Cerebellar cortex (tissue), 1 donor: ENCODE results near the gene FBLN7.
A peak's percentile ranks its signal among the peaks of the same experiment; 100 is the strongest.
"Not testable (repeated sequence)": the region's sequence is repeated elsewhere in the genome, so short reads cannot be mapped to it uniquely, and the experiment has no call there.

Source experiments
- DNase-seq: peaks from one replicate; pipeline ENCODE4 v3.0.0-alpha.2; 2015; ENCODE audit warnings: low spot score

FBLN7 gene, protein sequence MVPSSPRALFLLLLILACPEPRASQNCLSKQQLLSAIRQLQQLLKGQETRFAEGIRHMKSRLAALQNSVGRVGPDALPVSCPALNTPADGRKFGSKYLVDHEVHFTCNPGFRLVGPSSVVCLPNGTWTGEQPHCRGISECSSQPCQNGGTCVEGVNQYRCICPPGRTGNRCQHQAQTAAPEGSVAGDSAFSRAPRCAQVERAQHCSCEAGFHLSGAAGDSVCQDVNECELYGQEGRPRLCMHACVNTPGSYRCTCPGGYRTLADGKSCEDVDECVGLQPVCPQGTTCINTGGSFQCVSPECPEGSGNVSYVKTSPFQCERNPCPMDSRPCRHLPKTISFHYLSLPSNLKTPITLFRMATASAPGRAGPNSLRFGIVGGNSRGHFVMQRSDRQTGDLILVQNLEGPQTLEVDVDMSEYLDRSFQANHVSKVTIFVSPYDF

GRCh38 chr2:112138159-112139032 is at the start of gene FBLN7:
TSS of gene FBLN7 (plus strand) at chr2:112138385. CDS start at chr2:112138656, 271 bp downstream.
- DNase-seq: peak; percentile 12

- no peak for DNase-seq
These were observed 48.8 kb upstream of the FBLN7 start for GRCh38 chr2:112089375-112089774.

- DNase-seq: no peak
These were observed 45.7 kb upstream of the FBLN7 start for GRCh38 chr2:112092286-112093041.

DNA sequence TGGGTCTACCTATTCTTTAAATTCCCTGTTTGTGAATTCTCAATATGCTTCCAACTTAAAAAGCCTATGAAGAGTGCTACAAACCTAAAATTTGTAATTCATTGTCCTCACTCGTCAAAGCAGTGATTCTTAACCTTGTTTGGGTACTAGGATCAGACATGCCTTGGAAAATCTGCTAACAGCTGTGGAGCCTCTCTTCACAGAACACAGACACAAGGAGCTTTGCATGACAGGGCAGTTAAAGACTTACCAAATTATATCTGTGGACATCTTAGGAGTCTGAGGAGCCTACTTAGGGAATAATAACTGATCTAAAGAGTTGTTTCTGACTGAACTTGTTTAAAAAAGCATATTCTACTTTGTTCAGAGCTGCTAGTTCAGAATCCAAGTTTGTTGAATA is 45.0 kb upstream of the FBLN7 start:
- DNase-seq: no peak

DNA sequence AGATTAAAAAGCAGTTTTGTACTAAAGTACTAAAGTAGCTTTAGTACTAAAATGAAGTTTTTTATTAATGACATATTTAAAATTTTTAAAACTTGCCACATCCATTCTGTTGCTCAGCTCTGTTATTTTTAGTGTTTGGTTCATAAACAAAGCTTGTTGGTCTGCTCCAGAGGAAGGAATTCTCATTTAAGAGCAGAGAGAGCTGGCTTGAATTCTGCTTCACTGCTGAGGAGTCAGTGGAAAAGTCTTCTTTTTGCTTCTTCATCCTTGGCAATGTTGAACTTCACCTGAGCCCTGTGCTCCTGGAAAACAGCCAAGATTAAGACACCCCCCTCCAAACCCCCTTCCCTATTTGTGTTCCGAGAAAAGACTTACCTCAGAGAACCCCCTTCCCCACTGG is 42.5 kb upstream of the FBLN7 start:
- DNase-seq: no peak

GRCh38 chr2:112096098-112096497 is 42.1 kb upstream of the FBLN7 start:
- no peak for DNase-seq

GRCh38 chr2:112108178-112108832 is 29.9 kb upstream of the FBLN7 start:
- DNase-seq: no peak

DNA sequence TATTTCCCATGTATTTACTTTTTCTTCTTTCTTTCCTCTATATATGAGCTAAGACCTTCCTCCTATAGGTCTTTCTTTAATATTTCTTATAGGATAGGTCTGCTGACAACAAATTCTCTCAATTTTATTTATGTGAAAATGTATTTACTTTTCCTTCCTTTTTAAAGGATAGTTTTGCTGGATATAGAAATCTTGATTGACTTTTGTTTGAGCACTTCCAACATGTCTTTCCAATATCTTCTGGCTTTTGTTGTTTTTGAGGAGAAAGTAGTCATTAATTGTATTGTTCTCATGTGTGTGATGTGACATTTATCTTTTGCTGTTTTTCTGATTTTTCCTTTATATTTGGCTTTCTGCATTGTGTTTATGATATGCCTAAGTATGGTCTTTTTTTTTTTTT is 28.9 kb upstream of the FBLN7 start:
- DNase-seq: no peak

GRCh38 chr2:112110966-112111365 is 27.2 kb upstream of the FBLN7 start:
- DNase-seq: no peak

- DNase-seq: not testable (repeated sequence)
These were observed 24.8 kb upstream of the FBLN7 start for GRCh38 chr2:112113354-112113753.

- no peak for DNase-seq
These were observed 20.0 kb upstream of the FBLN7 start for GRCh38 chr2:112118148-112118547.

- DNase-seq: peak; percentile 64
These were observed 16.4 kb upstream of the FBLN7 start for GRCh38 chr2:112121682-112122254.

DNA sequence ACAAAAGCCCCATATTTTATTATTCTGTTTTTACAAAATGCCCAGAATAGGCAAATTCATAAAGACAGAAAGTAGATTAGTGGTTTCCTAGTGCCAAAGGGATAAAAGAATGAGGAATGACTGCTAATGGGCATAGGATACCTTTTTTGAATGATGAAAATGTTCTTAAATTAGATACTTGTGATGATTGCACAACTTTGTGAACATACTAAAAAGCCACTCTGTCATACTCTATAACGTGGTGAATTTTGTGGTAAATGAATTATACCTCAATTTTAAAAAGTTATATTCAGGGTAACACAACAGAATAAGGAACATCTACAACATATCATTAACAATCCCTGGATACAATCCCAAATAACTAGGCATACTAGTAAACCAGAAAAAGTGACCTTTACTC is 9.1 kb upstream of the FBLN7 start:
- DNase-seq: no peak

GRCh38 chr2:112133344-112133743 is 4.8 kb upstream of the FBLN7 start:
- DNase-seq: no peak

DNA sequence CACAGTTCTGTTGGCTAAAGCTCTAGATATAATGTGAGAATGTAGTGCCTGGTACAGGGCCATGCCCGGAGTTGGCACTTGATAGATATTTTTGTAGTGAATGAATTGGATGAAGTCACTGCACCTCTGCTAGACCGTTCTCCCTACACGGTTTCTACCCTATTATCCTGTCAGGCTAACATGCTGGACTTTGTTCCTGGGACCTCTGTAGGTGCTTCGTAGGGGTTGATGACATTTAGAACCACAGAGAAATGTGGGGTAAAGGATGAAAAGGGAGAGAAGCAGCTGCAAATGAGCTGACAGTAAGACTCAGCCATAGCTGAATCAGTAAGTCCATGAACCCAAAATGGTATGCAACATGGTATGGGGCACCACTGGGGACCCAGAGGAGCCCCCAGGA is 4.1 kb upstream of the FBLN7 start:
- DNase-seq: no peak

- DNase-seq: no peak
These were observed 2.1 kb upstream of the FBLN7 start for GRCh38 chr2:112136096-112136495.

DNA sequence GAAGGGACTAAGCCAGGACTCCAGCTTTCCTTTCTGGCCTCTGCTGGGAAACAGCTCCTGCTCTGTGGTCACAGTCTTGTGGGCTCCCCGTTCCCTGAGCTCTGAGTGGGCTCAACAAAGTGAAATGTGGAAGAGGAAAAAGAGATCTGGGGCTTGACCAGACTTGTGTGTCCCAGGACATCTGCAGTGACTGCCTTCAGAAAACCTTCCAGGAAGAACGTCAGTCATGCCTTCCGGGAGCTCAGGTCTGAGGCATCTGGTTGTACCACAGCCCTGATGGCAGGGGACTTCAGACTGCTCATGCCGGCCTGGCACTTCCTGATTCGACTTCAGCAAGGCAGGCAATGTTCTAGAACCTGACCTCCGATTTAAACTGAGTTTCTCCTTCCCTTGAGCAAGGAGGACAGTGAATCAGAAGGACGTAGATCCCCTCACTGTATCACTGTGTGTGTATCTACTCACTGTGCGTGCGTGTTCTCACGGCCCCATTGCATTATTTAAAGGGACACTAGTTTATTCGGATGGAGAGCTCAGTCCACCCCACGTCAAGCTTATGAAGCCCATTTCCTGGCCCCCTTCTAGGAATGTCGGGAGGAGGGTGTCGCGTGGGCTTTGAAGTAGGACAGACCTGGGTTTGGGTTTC is 548 bp upstream of the FBLN7 start:
- DNase-seq: peak; percentile 10

DNA sequence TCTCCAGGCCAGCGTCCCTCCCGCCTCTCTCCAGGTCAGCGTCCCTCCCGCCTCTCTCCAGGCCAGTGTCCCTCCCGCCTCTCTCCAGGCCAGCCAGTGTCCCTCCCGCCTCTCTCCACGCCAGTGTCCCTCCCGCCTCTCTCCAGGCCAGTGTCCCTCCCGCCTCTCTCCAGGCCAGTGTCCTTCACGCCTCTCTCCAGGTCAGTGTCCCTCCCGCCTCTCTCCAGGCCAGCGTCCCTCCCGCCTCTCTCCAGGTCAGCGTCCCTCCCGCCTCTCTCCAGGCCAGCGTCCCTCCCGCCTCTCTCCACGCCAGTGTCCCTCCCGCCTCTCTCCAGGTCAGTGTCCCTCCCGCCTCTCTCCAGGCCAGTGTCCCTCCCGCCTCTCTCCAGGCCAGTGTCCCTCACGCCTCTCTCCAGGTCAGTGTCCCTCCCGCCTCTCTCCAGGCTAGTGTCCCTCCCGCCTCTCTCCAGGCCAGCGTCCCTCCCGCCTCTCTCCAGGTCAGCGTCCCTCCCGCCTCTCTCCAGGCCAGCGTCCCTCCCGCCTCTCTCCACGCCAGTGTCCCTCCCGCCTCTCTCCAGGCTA is 939 bp downstream of the FBLN7 start:
- not testable (repeated sequence) for DNase-seq

GRCh38 chr2:112139661-112140204 is 1.5 kb downstream of the FBLN7 start:
- not testable (repeated sequence) for DNase-seq

DNA sequence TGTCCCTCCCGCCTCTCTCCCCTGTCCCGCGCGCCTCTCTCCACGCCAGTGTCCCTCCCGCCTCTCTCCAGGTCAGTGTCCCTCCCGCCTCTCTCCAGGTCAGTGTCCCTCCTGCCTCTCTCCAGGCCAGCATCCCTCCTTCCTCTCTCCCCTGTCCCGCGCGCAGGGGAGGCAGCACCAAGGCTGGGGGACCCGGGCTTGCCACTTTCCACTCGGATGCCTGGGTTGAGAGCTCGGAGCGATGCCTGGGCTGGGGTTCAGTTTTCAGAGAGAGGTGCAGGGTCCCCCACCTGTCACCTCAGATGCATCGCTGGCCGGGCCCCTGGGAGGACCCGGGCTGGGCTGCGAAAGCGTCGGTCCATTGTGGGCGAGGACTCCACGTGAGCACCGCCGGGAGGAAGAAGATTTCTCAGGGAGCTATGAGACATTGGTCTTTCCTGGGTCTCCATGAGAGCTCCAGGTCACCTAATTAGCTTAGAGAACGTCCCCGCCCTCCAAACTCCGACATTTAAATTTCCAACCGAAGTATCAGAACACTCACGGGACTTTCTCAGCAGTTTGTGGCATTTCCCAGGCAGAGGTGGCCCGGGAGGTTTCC is 2.1 kb downstream of the FBLN7 start:
- peak; percentile 9 for DNase-seq
